Esophagus muscularis mucosa (tissue), 3 donors: ENCODE results near the gene KCNQ5.

Experiments used
- CTCF ChIP-seq, 3 experiments: fragments of 200-600 bp in 2 of 3; fragments of 450-650 bp in 1 of 3; sonication (generic) in 2 of 3; IDR thresholded peaks; one replicate each; pipeline ENCODE4 v1.5.1; 2017 to 2019; ENCODE audit warnings: antibody characterized with exemption in 3 of 3, mild to moderate bottlenecking in 2 of 3, moderate library complexity in 1 of 3
- POLR2A ChIP-seq: fragments of 450-650 bp; IDR thresholded peaks from one replicate; pipeline ENCODE4 v1.6.1; 2017; ENCODE audit warnings: antibody characterized with exemption, moderate library complexity, mild to moderate bottlenecking, low read depth

- TF ChIP-seq CTCF (IDR thresholded peaks at IDR 0.05) (no peak), POLR2A (no peak)
These were observed 463.6 kb downstream of the KCNQ5 start for GRCh38 chr6:73085443-73085871.
